HCT116 (cell line): ENCODE measurements around the gene THSD7A.

Experiments used
- ATF3 ChIP-seq: IDR thresholded peaks from 2 replicates; pipeline ENCODE4 v1.6.1; 2012
- CTCF ChIP-seq, 3 experiments: fragments of 200-600 bp in 1 of 3; sonication (generic) in 1 of 3; IDR thresholded peaks in 2 of 3; conservative IDR thresholded peaks in 1 of 3; 2 replicates each; pipeline ENCODE4 v1.5.1; 2012 to 2017; ENCODE audit warnings: low read depth in 2 of 3, low read length in 2 of 3, antibody characterized with exemption in 1 of 3, borderline replicate concordance in 1 of 3, control low read depth in 1 of 3, mild to moderate bottlenecking in 1 of 3, mixed read lengths in 1 of 3, mixed run types in 1 of 3, moderate library complexity in 1 of 3; ENCODE audit not compliant: insufficient read depth in 1 of 3
- EZH2 ChIP-seq: fragments of 200-600 bp; sonication (generic); IDR thresholded peaks from 2 replicates; pipeline ENCODE4 v1.6.1; 2017; ENCODE audit warnings: antibody characterized with exemption, mixed run types
- JUND ChIP-seq: IDR thresholded peaks from 2 replicates; pipeline ENCODE4 v1.6.1; 2012
- POLR2A ChIP-seq: IDR thresholded peaks from 2 replicates; pipeline ENCODE4 v1.7.0; 2011; ENCODE audit warnings: borderline replicate concordance; ENCODE audit not compliant: insufficient read depth, insufficient read length; ENCODE audit errors: extremely low read depth
- TCF7L2 ChIP-seq: IDR thresholded peaks from 2 replicates; pipeline ENCODE4 v1.7.0; 2011; ENCODE audit warnings: borderline replicate concordance, inconsistent platforms; ENCODE audit not compliant: insufficient read depth, insufficient read length; ENCODE audit errors: extremely low read depth
- ZNF274 ChIP-seq: fragments of 200-500 bp; sonication (Bioruptor generic); IDR thresholded peaks from 2 replicates; pipeline ENCODE4 v1.6.1; 2014; ENCODE audit warnings: mild to moderate bottlenecking, low read depth, low read length, inconsistent platforms

- TF ChIP-seq ZNF274: no peak
- no peak for TF ChIP-seq POLR2A
- TF ChIP-seq JUND: no peak
- TF ChIP-seq TCF7L2: no peak
- no peak for TF ChIP-seq ATF3
- TF ChIP-seq CTCF (IDR thresholded peaks at IDR 0.05 in 2 of 3, conservative IDR thresholded peaks at IDR 0.05 in 1 of 3; ENCODE audit: borderline replicate concordance in 1 of 3, insufficient read depth in 1 of 3, low read depth in 2 of 3, low read length in 2 of 3): no peak
- no peak for TF ChIP-seq EZH2
Measured at GRCh38 chr7:11539853-11540252, 292.1 kb downstream of the THSD7A start.
